HepG2 (cell line): ENCODE data around the gene HRC. TPM values are rescaled to one million over a fixed set of nuclear protein-coding genes. Genes with fewer than 3 reads are reported as not detected.

ENCODE experiments used
- ATAC-seq: fragments of 200-7000 bp; cut with Tn5 transposase; 3 replicates; pipeline ENCODE4 v1.9.1; 2020; ENCODE audit warnings: mild to moderate bottlenecking, moderate library complexity
- BruUV-seq: library from RNA; stranded (reverse); fragments of 400-500 nt; replicated peaks from 2 replicates; lab custom pipeline; 2021; lab: Mats Ljungman, UMichigan
- CTCF ChIA-PET: fragments of 300-600 bp; formaldehyde crosslinking; extraction: SDS; loops from one replicate; lab custom pipeline; 2021; ENCODE audit warnings: low total read pairs, inconsistent platforms, low intra/inter-chr PET ratio; lab: Yijun Ruan, JAX
- POLR2A ChIA-PET: fragments of 350-600 bp; sonication (Branson Sonifier 250); formaldehyde crosslinking; loops from one replicate; lab custom pipeline; 2020; ENCODE audit warnings: antibody characterized with exemption, inconsistent platforms; lab: Yijun Ruan, JAX
- DNase-seq: peaks from one replicate; pipeline ENCODE4 v3.0.0-alpha.2; 2015; ENCODE audit warnings: low spot score
- FAIRE-seq: peaks from 3 replicates; lab custom pipeline; 2011; peaks lifted over from hg19 to GRCh38; lab: Jason Lieb, UNC
- H2AFZ ChIP-seq: one replicate; pipeline ENCODE4 v1.6.1; 2011; ENCODE audit warnings: low read length, inconsistent platforms
- H3K27ac ChIP-seq: fragments of 300-600 bp; 3 replicates; pipeline ENCODE4 v1.8.0; 2011; ENCODE audit warnings: mixed run types, mild to moderate bottlenecking, mixed read lengths, low read length, inconsistent platforms; ENCODE audit not compliant: insufficient read depth; ENCODE audit errors: extremely low read length
- H3K27me3 ChIP-seq, 2 experiments: fragments of 200-600 bp in 1 of 2; 2 replicates in 1 of 2; 3 replicates in 1 of 2; pipeline versions ENCODE4 v1.6.0 to v1.8.0; 2011; ENCODE audit warnings: low read length in 2 of 2, mild to moderate bottlenecking in 2 of 2, moderate library complexity in 2 of 2, inconsistent platforms in 1 of 2; ENCODE audit not compliant: insufficient read depth in 2 of 2, control insufficient read depth in 1 of 2
- H3K36me3 ChIP-seq, 2 experiments: fragments of 200-600 bp in 1 of 2; replicated peaks in 1 of 2; 2 replicates in 1 of 2; 3 replicates in 1 of 2; pipeline versions ENCODE4 v1.5.1 to v1.8.0; 2011; ENCODE audit warnings: low read length in 2 of 2, inconsistent platforms in 1 of 2; ENCODE audit not compliant: insufficient read depth in 2 of 2, control insufficient read depth in 1 of 2
- H3K4me1 ChIP-seq: 2 replicates; pipeline ENCODE4 v1.5.1; 2012; ENCODE audit warnings: low read length, inconsistent platforms; ENCODE audit not compliant: insufficient read depth
- H3K4me2 ChIP-seq: 2 replicates; pipeline ENCODE4 v1.6.0; 2011; ENCODE audit warnings: low read depth, low read length, inconsistent platforms
- H3K4me3 ChIP-seq, 3 experiments: fragments of 200-600 bp in 1 of 3; sonication (generic), shearing (Covaris generic) in 1 of 3; replicated peaks in 1 of 3; 2 replicates each; pipeline ENCODE4 v1.5.1; 2011 to 2016; ENCODE audit warnings: low read length in 3 of 3, inconsistent platforms in 2 of 3, low read depth in 2 of 3, mild to moderate bottlenecking in 2 of 3, control low read depth in 1 of 3, mixed read lengths in 1 of 3; ENCODE audit not compliant: insufficient read depth in 1 of 3
- H3K79me2 ChIP-seq: one replicate; pipeline ENCODE4 v1.6.1; 2011; ENCODE audit warnings: low read length, inconsistent platforms; ENCODE audit not compliant: insufficient read depth
- H3K9ac ChIP-seq: 2 replicates; pipeline ENCODE4 v1.6.0; 2011; ENCODE audit warnings: mild to moderate bottlenecking, low read depth, low read length, inconsistent platforms; ENCODE audit not compliant: insufficient read depth
- H3K9me3 ChIP-seq: 2 replicates; pipeline ENCODE4 v1.5.1; 2012; ENCODE audit warnings: mild to moderate bottlenecking, low read length
- H4K20me1 ChIP-seq: 2 replicates; pipeline ENCODE4 v1.6.0; 2011; ENCODE audit warnings: inconsistent platforms, mild to moderate bottlenecking, low read length, moderate library complexity; ENCODE audit not compliant: insufficient read depth
- ARHGAP35 ChIP-seq: sonication (generic); formaldehyde crosslinking; IDR thresholded peaks from 2 replicates; pipeline ENCODE4 v1.9.0; 2022; ENCODE audit warnings: mild to moderate bottlenecking, inconsistent platforms, moderate library complexity, missing genetic modification reagents, borderline replicate concordance
- CCDC6 ChIP-seq: sonication (generic); formaldehyde crosslinking; IDR thresholded peaks from 2 replicates; pipeline ENCODE4 v1.8.1; 2022; ENCODE audit warnings: mild to moderate bottlenecking, missing genetic modification reagents, moderate library complexity
- CEBPZ ChIP-seq: IDR thresholded peaks from 2 replicates; pipeline ENCODE4 v1.6.1; 2012; ENCODE audit warnings: low read length, improper control_type of control experiment
- CREM ChIP-seq, 2 experiments: sonication (generic) in 1 of 2; formaldehyde crosslinking in 1 of 2; IDR thresholded peaks; 2 replicates each; pipeline versions ENCODE4 v1.4.0 to v1.6.1; 2016 to 2020; ENCODE audit warnings: antibody characterized with exemption in 1 of 2, mild to moderate bottlenecking in 1 of 2, missing genetic modification reagents in 1 of 2
- ISX ChIP-seq: sonication (generic); formaldehyde crosslinking; conservative IDR thresholded peaks from 2 replicates; pipeline ENCODE4 v1.5.0; 2020; ENCODE audit warnings: missing genetic modification reagents
- KLF12 ChIP-seq: sonication (generic); formaldehyde crosslinking; IDR thresholded peaks from 2 replicates; pipeline ENCODE4 v1.4.0; 2020; ENCODE audit warnings: missing genetic modification reagents, borderline replicate concordance
- KLF6 ChIP-seq: IDR thresholded peaks from 2 replicates; pipeline ENCODE4 v1.8.0; 2016; ENCODE audit warnings: missing biosample characterization, missing genetic modification reagents
- MTA3 ChIP-seq: sonication (generic); formaldehyde crosslinking; IDR thresholded peaks from 2 replicates; pipeline ENCODE4 v1.4.0; 2020; ENCODE audit warnings: missing genetic modification reagents
- NFIC ChIP-seq: IDR thresholded peaks from 2 replicates; pipeline ENCODE4 v1.6.1; 2012; ENCODE audit warnings: mild to moderate bottlenecking, low read length, inconsistent platforms
- PHF20 ChIP-seq: sonication (generic); formaldehyde crosslinking; IDR thresholded peaks from 2 replicates; pipeline ENCODE4 v1.5.0; 2020; ENCODE audit warnings: mild to moderate bottlenecking, missing genetic modification reagents
- REPIN1 ChIP-seq: sonication (generic); formaldehyde crosslinking; IDR thresholded peaks from 2 replicates; pipeline ENCODE4 v1.8.0; 2022; ENCODE audit warnings: missing genetic modification reagents, low read depth, mild to moderate bottlenecking, borderline replicate concordance
- SIN3B ChIP-seq: fragments of 150-350 bp; IDR thresholded peaks from 2 replicates; pipeline ENCODE4 v1.6.1; 2014; ENCODE audit warnings: low read length
- SP5 ChIP-seq: IDR thresholded peaks from 2 replicates; pipeline ENCODE4 v1.6.1; 2016; ENCODE audit warnings: low read depth, borderline replicate concordance
- SSRP1 ChIP-seq: IDR thresholded peaks from 2 replicates; pipeline ENCODE4 v1.6.1; 2016; ENCODE audit warnings: control low read depth
- ZC3H13 ChIP-seq: sonication (generic); formaldehyde crosslinking; IDR thresholded peaks from 2 replicates; pipeline ENCODE4 v1.8.1; 2023; ENCODE audit warnings: mild to moderate bottlenecking, missing genetic modification reagents, moderate library complexity
- ZFP36 ChIP-seq: fragments of 150-350 bp; IDR thresholded peaks from 2 replicates; pipeline ENCODE4 v1.6.1; 2018; ENCODE audit warnings: borderline replicate concordance, low read length, low read depth; ENCODE audit not compliant: partially characterized antibody
- ZFP90 ChIP-seq: sonication (generic); formaldehyde crosslinking; IDR thresholded peaks from 2 replicates; pipeline ENCODE4 v1.8.0; 2022; ENCODE audit warnings: missing genetic modification reagents, mild to moderate bottlenecking, inconsistent platforms, borderline replicate concordance
- ZMYM2 ChIP-seq: sonication (generic); formaldehyde crosslinking; IDR thresholded peaks from 2 replicates; pipeline ENCODE4 v1.8.0; 2022; ENCODE audit warnings: mild to moderate bottlenecking, missing genetic modification reagents
- ZNF512B ChIP-seq: sonication (generic); formaldehyde crosslinking; IDR thresholded peaks from 2 replicates; pipeline ENCODE4 v1.5.1; 2020; ENCODE audit warnings: missing genetic modification reagents, mild to moderate bottlenecking, borderline replicate concordance
- WGBS: methylation state at CpG from one replicate; pipeline ENCODE4 v1.1.6; 2017; ENCODE audit warnings: low lambda C conversion rate; 5-methylcytosine and 5-hydroxymethylcytosine counted together
- in situ Hi-C: cut with HindIII; loops from 2 replicates; pipeline ENCODE4 v1.10.0; 2017; ENCODE audit warnings: low pct_unique_long_range_greater_than_20kb; ENCODE audit not compliant: extremely low pct_ligation_motif_present
- intact Hi-C: fragments of 100-400 bp; cut with micrococcal nuclease; formaldehyde crosslinking; loops from one replicate; pipeline ENCODE4 v1.10.0; 2022; ENCODE audit not compliant: unreplicated experiment
- polyA plus RNA-seq, 8 experiments: library from polyadenylated mRNA; depleted of rRNA in 3 of 8; stranded (reverse) in 7 of 8; unstranded in 1 of 8; fragments of >200 nt; fragmentation: Illumina TruSeq in 4 of 8; extraction: Trizol in 4 of 8; gene quantifications; 2 replicates each; pipeline versions ENCODE4 v1.2.1 to v1.2.3, GENCODE V29; 2011 to 2016; ENCODE audit warnings: low read depth in 4 of 8, missing spikeins in 1 of 8, mixed read lengths in 1 of 8; ENCODE audit not compliant: insufficient read depth in 1 of 8
- total RNA-seq, 5 experiments: library from RNA; depleted of rRNA; stranded (reverse); fragments of >200 nt; fragmentation: Illumina TruSeq; extraction: Trizol; gene quantifications; 2 replicates each; pipeline ENCODE4 v1.2.3, GENCODE V29; 2016; ENCODE audit warnings: low read depth in 1 of 5

Gene HRC
- total and polyA plus RNA-seq, 2 of the 13 experiments (the other 11 are each of a cell fraction or from before 2014, with no cell fraction given), result 3.6 to 15.4 TPM

DNA sequence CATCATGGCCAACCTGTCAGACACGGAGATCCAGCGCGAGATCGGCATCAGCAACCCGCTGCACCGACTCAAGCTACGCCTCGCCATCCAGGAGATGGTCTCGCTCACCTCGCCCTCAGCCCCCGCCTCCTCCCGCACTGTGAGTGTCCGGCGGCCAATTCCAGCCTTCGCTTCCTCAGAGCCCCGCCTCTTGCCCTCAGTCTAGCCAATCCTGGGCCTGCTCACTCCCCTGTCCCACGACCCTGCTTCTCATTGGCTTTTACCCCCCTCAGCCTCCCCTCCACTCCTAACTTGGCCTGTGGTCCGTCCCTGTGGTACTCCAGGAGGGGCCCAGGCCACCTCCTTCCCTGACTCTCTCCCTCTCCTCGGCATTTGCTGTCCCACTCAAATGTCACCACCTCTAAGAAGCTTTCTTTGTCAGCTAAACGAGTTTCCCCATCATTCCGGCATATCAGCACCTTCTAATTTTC is 12.3 kb downstream of the HRC start (continued):
- no peak for TF ChIP-seq SP5 (CRISPR knock-in tag)
- TF ChIP-seq, all 625 proteins: peak for 0

- ATAC-seq (no peak), DNase-seq (no peak), FAIRE-seq (no peak)
- Histone ChIP-seq H3K4me1 (peaks cover 13% of the 10 kb centered on the region), H2AFZ (no peak overlapping the region), H3K79me2 (no peaks in the 10 kb centered on the region), H3K27me3 (no peaks in the 10 kb centered on the region), H3K4me2 (no peak overlapping the region), H3K36me3 (no peaks in the 10 kb centered on the region), H4K20me1 (no peaks in the 10 kb centered on the region), H3K4me3 (no peak overlapping the region), H3K9me3 (no peaks in the 10 kb centered on the region), H3K9ac (no peak overlapping the region), H3K27ac (no peak overlapping the region)
- 67% methylated on average over 6 of the region's 6 CpGs for WGBS
- in situ Hi-C loops, result no loop called here
- intact Hi-C loops, result no loop called here
- ChIA-PET CTCF (no interaction called here), POLR2A (no interaction called here)
- no TSS peak for BruUV-seq
- no peak for TF ChIP-seq KLF12 (CRISPR knock-in tag)
- TF ChIP-seq MTA3, result no peak
- no peak for TF ChIP-seq ZFP90 (CRISPR knock-in tag)
- no peak for TF ChIP-seq ZFP36
- TF ChIP-seq ISX (CRISPR knock-in tag), result no peak
- TF ChIP-seq CREM (IDR thresholded peaks at IDR 0.05), result no peak
- TF ChIP-seq CREM (CRISPR knock-in tag; IDR thresholded peaks at IDR 0.05), result no peak
- no peak for TF ChIP-seq REPIN1 (CRISPR knock-in tag)
- TF ChIP-seq KLF6, result no peak
- TF ChIP-seq NFIC, result no peak
- TF ChIP-seq ZC3H13 (CRISPR knock-in tag), result no peak
- no peak for TF ChIP-seq SSRP1 (CRISPR knock-in tag)
- TF ChIP-seq CEBPZ, result no peak
- TF ChIP-seq ARHGAP35 (CRISPR knock-in tag), result no peak
- TF ChIP-seq SIN3B, result no peak
- TF ChIP-seq CCDC6 (CRISPR knock-in tag), result no peak
- no peak for TF ChIP-seq ZNF512B (CRISPR knock-in tag)
- no peak for TF ChIP-seq ZMYM2 (CRISPR knock-in tag)
- no peak for TF ChIP-seq PHF20 (CRISPR knock-in tag)
These were observed 13.8 kb downstream of the HRC start for GRCh38 chr19:49141352-49141751.
